ENCODE measurements around the gene PAQR9. TPM values are rescaled to one million over a fixed set of nuclear protein-coding genes. Genes with fewer than 3 reads are reported as not detected.

The PAQR9 gene
- total RNA-seq, 2 experiments from 2014 or later, result not detected

DNA sequence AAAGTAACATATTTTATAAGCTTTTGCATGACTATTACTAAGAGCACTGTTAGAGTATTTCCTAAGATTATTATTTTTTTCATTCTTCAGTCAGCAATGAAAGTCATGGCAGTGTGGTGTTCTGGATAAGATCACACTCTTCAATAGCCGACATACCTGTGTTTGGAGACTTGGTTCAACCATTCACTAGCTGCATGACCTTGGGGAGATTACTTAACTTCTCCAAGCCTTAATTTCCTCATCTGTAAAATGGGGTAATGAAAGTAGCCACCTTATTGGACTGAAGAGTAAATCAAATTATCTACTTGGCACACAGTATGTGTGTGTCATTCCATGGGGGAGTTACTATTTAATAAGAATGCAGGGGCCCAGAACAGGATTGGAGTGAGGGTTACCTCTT is 50.0 kb downstream of the PAQR9 start:
- H3K79me2 ChIP-seq (ENCODE audit: insufficient read depth, low read depth, low read length), result no peaks in the 10 kb centered on the region

GRCh38 chr3:142912402-142913172 is 50.9 kb downstream of the PAQR9 start:
- POLR2A ChIA-PET, result interaction anchor here (0.5 kb wide), 1 partner anchor 33 kb away, joined by 4 read pairs; no protein-coding TSS in a partner anchor
- Histone ChIP-seq H3K4me2 (ENCODE audit: low read length) (no peak overlapping the region), H3K9me2 (ENCODE audit: insufficient read depth, low read length) (no peaks in the 10 kb centered on the region), H3K9me3 (ENCODE audit: low read length) (no peaks in the 10 kb centered on the region), H3K4me1 (ENCODE audit: insufficient read depth, low read length, poor library complexity, severe bottlenecking) (no peaks in the 10 kb centered on the region), H3K27ac (ENCODE audit: low read depth, low read length, poor library complexity, severe bottlenecking) (no peak overlapping the region), H3K79me2 (ENCODE audit: insufficient read depth, low read depth, low read length) (no peaks in the 10 kb centered on the region), H4K20me1 (ENCODE audit: insufficient read depth, low read length) (no peaks in the 10 kb centered on the region), H2AFZ (ENCODE audit: low read length) (no peak overlapping the region), H3K4me3 (ENCODE audit: low read depth, low read length, poor library complexity, severe bottlenecking) (no peak overlapping the region), H3K36me3 (ENCODE audit: insufficient read depth, low read length) (no peaks in the 10 kb centered on the region)
- CTCF ChIA-PET (ENCODE audit: unreplicated experiment), result no interaction called here
- no peak for DNase-seq (ENCODE audit: low spot score)
- TF ChIP-seq EZH2phosphoT487 (IDR thresholded peaks at IDR 0.05; ENCODE audit: borderline replicate concordance, low read depth, low read length), result no peak
- no peak for TF ChIP-seq CTCF (conservative IDR thresholded peaks at IDR 0.05; ENCODE audit: low read length)
- intact Hi-C loops (cut with micrococcal nuclease; ENCODE audit: unreplicated experiment), result no loop called here
- no TSS peak for BruUV-seq (replicated peaks)

More for the DNA sequence above, 50.0 kb downstream of the PAQR9 start:
- intact Hi-C loops (cut with micrococcal nuclease; ENCODE audit: unreplicated experiment), result no loop called here
- H3K9me2 ChIP-seq (ENCODE audit: insufficient read depth, low read length), result no peaks in the 10 kb centered on the region
- H3K36me3 ChIP-seq (ENCODE audit: insufficient read depth, low read length), result no peaks in the 10 kb centered on the region
- ChIA-PET POLR2A (interaction anchor here (0.6 kb wide), 2 partner anchors 160 to 1253 kb away, joined by 4 to 5 read pairs; no protein-coding TSS in a partner anchor), CTCF (ENCODE audit: unreplicated experiment) (no interaction called here)
- no peak overlapping the region for H3K4me3 ChIP-seq (ENCODE audit: low read depth, low read length, poor library complexity, severe bottlenecking)
- BruUV-seq (replicated peaks), result no TSS peak
- H4K20me1 ChIP-seq (ENCODE audit: insufficient read depth, low read length), result no peaks in the 10 kb centered on the region
- DNase-seq (ENCODE audit: low spot score), result no peak
- H3K9me3 ChIP-seq (ENCODE audit: low read length), result no peaks in the 10 kb centered on the region
- H3K27ac ChIP-seq (ENCODE audit: low read depth, low read length, poor library complexity, severe bottlenecking), result no peak overlapping the region
- TF ChIP-seq CTCF (conservative IDR thresholded peaks at IDR 0.05; ENCODE audit: low read length) (no peak), EZH2phosphoT487 (IDR thresholded peaks at IDR 0.05; ENCODE audit: borderline replicate concordance, low read depth, low read length) (no peak)
- no peak overlapping the region for H2AFZ ChIP-seq (ENCODE audit: low read length)
- H3K4me2 ChIP-seq (ENCODE audit: low read length), result no peak overlapping the region
- no peaks in the 10 kb centered on the region for H3K4me1 ChIP-seq (ENCODE audit: insufficient read depth, low read length, poor library complexity, severe bottlenecking)

Small RNAs within 50 kb of the gene (small RNA-seq; reads per million reads assigned to genes)
- not detected for gene AC021074.2

Other genes starting within 250 kb of the PAQR9 start
- gene TRPC1, start 239.6 kb downstream of the PAQR9 start, total RNA-seq (2014; rRNA removed; shearing (Covaris generic)), result 0.60 and 2.3 TPM in 2 replicates
- 0.74 and 3.4 TPM in 2 replicates for gene TRPC1, start 239.6 kb downstream of the PAQR9 start, total RNA-seq (2022)
- not detected in 2 replicates for gene PCOLCE2, start 74.6 kb downstream of the PAQR9 start, total RNA-seq (2014; rRNA removed; shearing (Covaris generic))
- not detected in 2 replicates for gene PCOLCE2, start 74.6 kb downstream of the PAQR9 start, total RNA-seq (2022)
- gene U2SURP, start 37.9 kb upstream of the PAQR9 start, total RNA-seq (2014; rRNA removed; shearing (Covaris generic)), result 108 and 115 TPM in 2 replicates
- 175 and 185 TPM in 2 replicates for gene U2SURP, start 37.9 kb upstream of the PAQR9 start, total RNA-seq (2022)
- 0.93 and 1.2 TPM in 2 replicates for gene CHST2, start 156.1 kb upstream of the PAQR9 start, total RNA-seq (2014; rRNA removed; shearing (Covaris generic))
- 1.1 and 1.2 TPM in 2 replicates for gene CHST2, start 156.1 kb upstream of the PAQR9 start, total RNA-seq (2022)